ENCODE measurements around the gene PTPN20. TPM values are rescaled to one million over a fixed set of nuclear protein-coding genes. Genes with fewer than 3 reads are reported as not detected.

PTPN20 gene
- total and polyA plus RNA-seq, 4 donors, result 0.57 to 7.2 (median 1.7) TPM

DNA sequence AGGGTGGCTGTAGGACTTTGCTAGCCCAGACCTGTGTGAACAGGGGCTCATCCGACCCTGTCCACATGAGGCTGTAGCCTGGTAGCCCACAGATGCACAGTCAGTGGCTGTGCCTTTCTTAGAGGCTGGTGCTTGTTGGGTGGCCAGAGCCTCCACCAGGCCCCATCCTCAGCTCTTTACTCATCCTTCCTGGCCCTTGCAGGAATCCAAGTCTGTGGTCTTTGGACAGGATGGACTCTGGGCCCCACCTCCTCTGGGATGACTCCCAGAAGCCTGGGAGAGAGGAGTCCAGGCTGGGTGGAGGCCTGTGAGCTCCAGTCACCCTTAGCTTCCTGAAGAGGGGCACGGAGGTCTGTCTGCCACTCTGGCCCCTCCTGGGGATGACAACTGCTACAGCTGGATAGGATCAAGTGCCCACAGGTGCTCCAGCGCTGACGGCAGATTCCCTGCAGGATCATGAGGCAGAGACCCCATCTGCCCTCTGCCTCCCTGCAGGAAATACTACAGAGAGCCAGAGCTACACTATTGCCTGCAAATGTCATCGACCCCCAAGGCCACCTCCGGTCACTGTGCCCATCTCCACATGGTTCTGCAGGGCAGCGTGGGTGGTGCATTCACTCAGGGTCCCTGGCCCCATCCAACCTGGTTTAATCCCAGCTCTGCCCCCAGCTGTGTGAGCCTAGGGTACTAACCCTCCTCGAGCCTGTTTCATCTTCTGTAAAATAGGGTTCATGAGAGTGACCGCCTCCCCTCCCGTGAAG is 114.5 kb downstream of the PTPN20 start:
- DNase-seq (no peak), ATAC-seq (ENCODE audit: insufficient read depth, low FRiP score) (no peak)
- H3K27me3 ChIP-seq (ENCODE audit: control insufficient read depth in 3 of 3, insufficient read depth in 3 of 3, low read length in 2 of 3), result no peaks in the 10 kb centered on the region
- peaks cover 0 to 17% (median 0%) of the 10 kb centered on the region in 5 donors for H3K4me1 ChIP-seq (ENCODE audit: control insufficient read depth in 5 of 5, insufficient read depth in 5 of 5, low read length in 5 of 5)
- no peak for TF ChIP-seq CTCF (IDR thresholded peaks at IDR 0.05; ENCODE audit: control extremely low read depth, extremely low read depth)
- H3K9ac ChIP-seq (ENCODE audit: insufficient read depth in 1 of 2, low read length in 2 of 2), result no peak overlapping the region
- peaks cover 0 to 2% (median 0%) of the 10 kb centered on the region in 4 donors for H3K9me3 ChIP-seq (ENCODE audit: control insufficient read depth in 4 of 4, insufficient read depth in 3 of 4, low read length in 3 of 4)
- H3K27ac ChIP-seq (ENCODE audit: low read depth in 1 of 2, low read length in 1 of 2), result no peak overlapping the region
- H3K36me3 ChIP-seq (ENCODE audit: control insufficient read depth in 4 of 4, insufficient read depth in 4 of 4, low read length in 4 of 4), result no peaks in the 10 kb centered on the region
- no peak overlapping the region for H3K4me3 ChIP-seq
- 79 to 89% methylated on average over 10 of the region's 10 CpGs for WGBS, 2 donors

DNA sequence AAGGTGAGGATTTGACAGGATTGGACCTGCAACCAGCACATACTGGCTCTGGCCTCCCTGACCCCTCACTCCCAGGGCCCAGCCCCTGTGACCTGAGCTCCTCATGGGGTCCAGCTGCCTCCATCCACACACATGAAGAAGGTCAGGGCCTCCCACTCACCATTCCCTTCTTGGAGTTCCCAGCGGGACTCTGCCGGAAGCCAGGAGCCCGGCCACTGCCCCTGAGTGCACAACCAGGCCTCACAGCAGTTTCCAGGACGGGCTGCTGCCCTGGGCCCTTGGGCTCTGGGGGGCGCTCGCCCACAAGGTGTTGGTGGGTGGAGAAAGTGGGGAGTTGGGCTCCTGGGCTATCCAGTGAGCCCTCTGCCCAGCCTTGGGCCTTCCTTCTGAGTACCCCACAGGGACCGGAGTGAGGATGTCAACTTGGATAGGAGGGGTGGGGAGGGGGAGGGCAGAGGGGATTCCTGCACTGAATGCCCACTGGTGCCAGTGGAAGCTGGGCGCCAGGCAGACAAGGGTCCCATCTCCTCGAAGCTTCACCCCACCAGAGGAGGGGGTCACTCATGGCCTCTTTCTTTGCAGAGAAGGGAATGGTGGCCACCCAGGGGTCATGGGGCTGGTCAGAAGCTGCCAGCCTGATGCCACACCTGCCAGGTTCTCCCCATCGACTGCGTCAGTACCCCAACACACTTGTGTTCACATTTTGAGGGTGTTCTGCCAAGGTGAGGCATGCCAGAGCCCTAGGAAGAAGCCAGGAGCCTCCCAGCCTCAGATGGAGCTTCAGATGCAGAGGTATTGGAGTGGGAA is 115.3 kb downstream of the PTPN20 start:
- H3K27me3 ChIP-seq (ENCODE audit: control insufficient read depth in 3 of 3, insufficient read depth in 3 of 3, low read length in 2 of 3), result no peaks in the 10 kb centered on the region
- peaks cover 0 to 2% (median 0%) of the 10 kb centered on the region in 4 donors for H3K9me3 ChIP-seq (ENCODE audit: control insufficient read depth in 4 of 4, insufficient read depth in 3 of 4, low read length in 3 of 4)
- peaks cover 0 to 17% (median 0%) of the 10 kb centered on the region in 5 donors for H3K4me1 ChIP-seq (ENCODE audit: control insufficient read depth in 5 of 5, insufficient read depth in 5 of 5, low read length in 5 of 5)
- ATAC-seq (ENCODE audit: insufficient read depth, low FRiP score) (no peak), DNase-seq (peak in 1 of 3 donors; percentile 2)
- H3K27ac ChIP-seq (ENCODE audit: low read depth in 1 of 2, low read length in 1 of 2), result no peak overlapping the region
- H3K4me3 ChIP-seq, result no peak overlapping the region
- H3K9ac ChIP-seq (ENCODE audit: insufficient read depth in 1 of 2, low read length in 2 of 2), result no peak overlapping the region
- no peak for TF ChIP-seq CTCF (IDR thresholded peaks at IDR 0.05; ENCODE audit: control extremely low read depth, extremely low read depth)
- WGBS, 2 donors, result 89 to 94% methylated on average over 11 of the region's 11 CpGs
- H3K36me3 ChIP-seq (ENCODE audit: control insufficient read depth in 4 of 4, insufficient read depth in 4 of 4, low read length in 4 of 4), result no peaks in the 10 kb centered on the region

GRCh38 chr10:47027108-47027783 is 116.0 kb downstream of the PTPN20 start:
- Histone ChIP-seq H3K36me3 (ENCODE audit: control insufficient read depth in 4 of 4, insufficient read depth in 4 of 4, low read length in 4 of 4) (no peaks in the 10 kb centered on the region), H3K27ac (ENCODE audit: low read depth in 1 of 2, low read length in 1 of 2) (no peak overlapping the region), H3K4me1 (ENCODE audit: control insufficient read depth in 5 of 5, insufficient read depth in 5 of 5, low read length in 5 of 5) (peaks cover 0 to 17% (median 0%) of the 10 kb centered on the region in 5 donors), H3K9ac (ENCODE audit: insufficient read depth in 1 of 2, low read length in 2 of 2) (no peak overlapping the region), H3K4me3 (no peak overlapping the region), H3K9me3 (ENCODE audit: control insufficient read depth in 4 of 4, insufficient read depth in 3 of 4, low read length in 3 of 4) (peaks cover 0 to 2% (median 0%) of the 10 kb centered on the region in 4 donors), H3K27me3 (ENCODE audit: control insufficient read depth in 3 of 3, insufficient read depth in 3 of 3, low read length in 2 of 3) (no peaks in the 10 kb centered on the region)
- no peak for ATAC-seq (ENCODE audit: insufficient read depth, low FRiP score)
- DNase-seq, result peak in 1 of 3 donors; percentile 11
- WGBS, 2 donors, result 71 to 79% methylated on average over 9 of the region's 9 CpGs
- no peak for TF ChIP-seq CTCF (IDR thresholded peaks at IDR 0.05; ENCODE audit: control extremely low read depth, extremely low read depth)
